Neural progenitor cell (in vitro differentiated cells): Measurements from ENCODE around the gene KLHL40. TPM values are rescaled to one million over a fixed set of nuclear protein-coding genes. Genes with fewer than 3 reads are reported as not detected.

Experiments used
- DNase-seq: peaks from one replicate; pipeline ENCODE4 v3.0.0-alpha.2; 2016; ENCODE audit warnings: low spot score
- H2AFZ ChIP-seq: fragments of 200-600 bp; sonication (generic); replicated peaks from 2 replicates; pipeline ENCODE4 v1.6.1; 2016; ENCODE audit warnings: antibody characterized with exemption
- H3F3A ChIP-seq: fragments of 200-600 bp; sonication (generic); 2 replicates; pipeline ENCODE4 v1.6.1; 2016; ENCODE audit warnings: antibody characterized with exemption, low read depth
- H3K27ac ChIP-seq: fragments of 200-600 bp; sonication (generic); 2 replicates; pipeline ENCODE4 v1.5.1; 2016; ENCODE audit warnings: mild to moderate bottlenecking
- H3K27me3 ChIP-seq: fragments of 200-600 bp; sonication (generic); 2 replicates; pipeline ENCODE4 v1.6.1; 2016; ENCODE audit warnings: mild to moderate bottlenecking, moderate library complexity
- H3K36me3 ChIP-seq: fragments of 200-600 bp; sonication (generic); 2 replicates; pipeline ENCODE4 v1.5.1; 2016
- H3K4me1 ChIP-seq: fragments of 200-600 bp; sonication (generic); 2 replicates; pipeline ENCODE4 v1.6.1; 2016; ENCODE audit warnings: mixed run types
- H3K4me2 ChIP-seq: fragments of 200-600 bp; sonication (generic); 2 replicates; pipeline ENCODE4 v1.6.1; 2016
- H3K4me3 ChIP-seq: fragments of 200-600 bp; sonication (generic); 2 replicates; pipeline ENCODE4 v1.5.1; 2016
- H3K79me2 ChIP-seq: fragments of 200-600 bp; sonication (generic); 2 replicates; pipeline ENCODE4 v1.6.1; 2016; ENCODE audit warnings: low read depth
- H3K9ac ChIP-seq: fragments of 200-600 bp; sonication (generic); 2 replicates; pipeline ENCODE4 v1.6.1; 2016
- H3K9me3 ChIP-seq: fragments of 200-600 bp; sonication (generic); 2 replicates; pipeline ENCODE4 v1.5.1; 2016; ENCODE audit warnings: low read depth
- H4K20me1 ChIP-seq: fragments of 200-600 bp; sonication (generic); 2 replicates; pipeline ENCODE4 v1.6.1; 2016; ENCODE audit warnings: low read depth
- H3K27ac Mint-ChIP-seq: 3 replicates; pipeline ENCODE4 v1.8.0; 2021; ENCODE audit warnings: mixed read lengths
- H3K27me3 Mint-ChIP-seq: 2 replicates; pipeline ENCODE4 v1.8.0; 2022; ENCODE audit warnings: low read depth, mild to moderate bottlenecking, inconsistent platforms, moderate library complexity, mixed read lengths; ENCODE audit not compliant: insufficient read depth
- H3K36me3 Mint-ChIP-seq: 3 replicates; pipeline ENCODE4 v1.8.0; 2021; ENCODE audit warnings: mixed read lengths
- H3K4me1 Mint-ChIP-seq: 3 replicates; pipeline ENCODE4 v1.8.0; 2021; ENCODE audit warnings: mixed read lengths
- H3K4me3 Mint-ChIP-seq: 3 replicates; pipeline ENCODE4 v1.8.0; 2021; ENCODE audit warnings: mild to moderate bottlenecking, moderate library complexity, mixed read lengths
- H3K9me3 Mint-ChIP-seq: 3 replicates; pipeline ENCODE4 v1.8.0; 2020; ENCODE audit warnings: mixed read lengths
- CTCF ChIP-seq: fragments of 200-600 bp; sonication (generic); IDR thresholded peaks from 2 replicates; pipeline ENCODE4 v1.5.1; 2017; ENCODE audit warnings: antibody characterized with exemption, mild to moderate bottlenecking
- EZH2 ChIP-seq: fragments of 200-600 bp; sonication (generic); IDR thresholded peaks from 2 replicates; pipeline ENCODE4 v1.6.1; 2017; ENCODE audit warnings: antibody characterized with exemption, mild to moderate bottlenecking, moderate library complexity
- EZH2phosphoT487 ChIP-seq: fragments of 200-600 bp; sonication (generic); IDR thresholded peaks from 2 replicates; pipeline ENCODE4 v1.6.1; 2017; ENCODE audit warnings: antibody characterized with exemption
- total RNA-seq: library from RNA; depleted of rRNA; stranded (reverse); fragments of >200 nt; gene quantifications from 2 replicates; pipeline ENCODE4 v1.2.3, GENCODE V29; 2015; ENCODE audit warnings: low replicate concordance

Gene KLHL40
- total RNA-seq, 1 donor from 2014 or later, result not detected

DNA sequence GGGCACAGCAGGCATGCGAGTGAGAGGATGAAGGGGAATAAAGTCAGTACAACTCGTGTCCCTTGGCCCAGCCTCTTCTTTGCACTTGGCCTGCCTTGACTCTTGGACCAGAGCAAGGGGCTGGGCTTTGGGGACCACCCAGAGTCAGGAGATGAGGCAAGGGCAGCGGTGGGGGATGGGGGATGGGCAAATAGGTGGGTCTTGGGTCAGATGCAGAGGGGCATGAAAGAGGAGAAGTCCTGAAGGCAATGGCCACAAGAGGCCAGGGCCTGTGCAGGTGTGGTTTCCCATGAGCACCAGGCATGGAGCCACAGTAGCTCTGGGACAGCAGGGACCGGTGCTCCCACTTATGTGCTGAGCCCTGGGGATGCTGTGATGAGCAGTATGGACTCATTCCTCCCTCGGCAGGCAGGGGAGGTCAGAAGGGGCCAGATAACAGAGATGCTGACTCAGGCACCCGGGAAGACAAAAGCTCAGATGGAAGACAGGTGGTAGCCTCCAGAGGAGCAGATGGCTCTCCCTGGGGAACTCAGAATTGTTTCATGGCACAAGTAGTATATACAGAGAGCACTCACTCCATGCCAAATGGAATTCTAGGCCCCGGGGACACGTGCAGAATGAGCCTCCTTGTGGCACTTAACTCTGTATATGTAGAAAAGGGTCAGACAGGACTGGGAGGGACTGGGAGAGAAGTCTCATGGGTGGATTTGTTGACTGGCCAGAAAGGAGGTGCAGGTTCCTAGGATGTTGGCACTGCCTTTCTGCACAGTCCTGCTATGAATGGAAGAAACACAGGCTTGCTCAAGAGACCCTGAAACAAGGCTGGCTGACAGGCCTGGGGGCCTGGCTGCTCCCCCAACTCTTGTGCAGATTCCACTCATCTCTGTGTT lies 17.6 kb upstream of the KLHL40 start:
- Mint-ChIP-seq H3K4me3 (no peak overlapping the region), H3K4me1 (peaks cover 7% of the 10 kb centered on the region), H3K27ac (no peak overlapping the region), H3K9me3 (peaks cover 9% of the 10 kb centered on the region), H3K27me3 (peaks cover 4% of the 10 kb centered on the region), H3K36me3 (no peaks in the 10 kb centered on the region)
- Histone ChIP-seq H3F3A (no peaks in the 10 kb centered on the region), H2AFZ (no peak overlapping the region), H3K27me3 (no peaks in the 10 kb centered on the region), H3K36me3 (no peaks in the 10 kb centered on the region), H3K4me2 (no peak overlapping the region), H3K79me2 (no peaks in the 10 kb centered on the region), H3K9ac (no peak overlapping the region), H3K4me1 (no peaks in the 10 kb centered on the region), H4K20me1 (no peaks in the 10 kb centered on the region), H3K9me3 (no peaks in the 10 kb centered on the region), H3K27ac (no peak overlapping the region), H3K4me3 (no peak overlapping the region)
- no peak for TF ChIP-seq EZH2
- TF ChIP-seq EZH2phosphoT487, result no peak
- no peak for TF ChIP-seq CTCF
- DNase-seq, result no peak

DNA sequence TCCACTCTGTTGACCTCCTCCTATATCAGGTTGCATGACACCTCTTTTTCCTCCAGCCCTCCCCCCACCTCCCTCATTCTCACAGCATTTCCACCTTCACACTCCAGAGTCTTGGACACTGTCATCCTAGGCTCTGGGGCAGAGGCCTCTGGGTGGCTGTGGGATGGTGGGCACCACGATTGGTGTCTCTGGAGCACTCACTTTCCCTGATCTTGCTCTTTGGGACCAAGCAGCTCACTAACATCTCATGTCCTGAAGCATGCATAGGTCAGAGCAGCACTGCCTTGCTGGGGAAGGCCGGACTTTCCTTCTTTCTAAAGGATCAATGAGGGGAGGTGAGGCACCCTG lies 16.9 kb upstream of the KLHL40 start:
- Histone ChIP-seq H3K4me3 (no peak overlapping the region), H3K36me3 (no peaks in the 10 kb centered on the region), H3K9ac (no peak overlapping the region), H3K4me1 (no peaks in the 10 kb centered on the region), H3K27ac (no peak overlapping the region), H3K79me2 (no peaks in the 10 kb centered on the region), H3K27me3 (no peaks in the 10 kb centered on the region), H3F3A (no peaks in the 10 kb centered on the region), H3K9me3 (no peaks in the 10 kb centered on the region), H2AFZ (no peak overlapping the region), H3K4me2 (no peak overlapping the region), H4K20me1 (no peaks in the 10 kb centered on the region)
- Mint-ChIP-seq H3K36me3 (no peaks in the 10 kb centered on the region), H3K9me3 (peaks cover 9% of the 10 kb centered on the region), H3K27me3 (peaks cover 4% of the 10 kb centered on the region), H3K4me3 (no peak overlapping the region), H3K4me1 (peaks cover 7% of the 10 kb centered on the region), H3K27ac (no peak overlapping the region)
- no peak for TF ChIP-seq EZH2phosphoT487
- TF ChIP-seq CTCF, result no peak
- TF ChIP-seq EZH2, result no peak
- DNase-seq, result no peak

- Histone ChIP-seq H3K36me3 (no peaks in the 10 kb centered on the region), H4K20me1 (no peaks in the 10 kb centered on the region), H3K9me3 (no peaks in the 10 kb centered on the region), H3K79me2 (no peaks in the 10 kb centered on the region), H3K4me1 (no peaks in the 10 kb centered on the region), H3K27ac (no peak overlapping the region), H3K9ac (no peak overlapping the region), H2AFZ (no peak overlapping the region), H3K4me3 (no peak overlapping the region), H3K4me2 (no peak overlapping the region), H3K27me3 (no peaks in the 10 kb centered on the region), H3F3A (no peaks in the 10 kb centered on the region)
- TF ChIP-seq EZH2phosphoT487 (no peak), EZH2 (no peak), CTCF (no peak)
- Mint-ChIP-seq H3K27ac (no peak overlapping the region), H3K27me3 (peaks cover 5% of the 10 kb centered on the region), H3K9me3 (peaks cover 9% of the 10 kb centered on the region), H3K4me3 (no peak overlapping the region), H3K36me3 (no peaks in the 10 kb centered on the region), H3K4me1 (peaks cover 7% of the 10 kb centered on the region)
- no peak for DNase-seq
Observed at GRCh38 chr3:42668793-42669217, 16.5 kb upstream of the KLHL40 start.
